PC-9 (cell line): ENCODE measurements around the gene ARV1. TPM values are rescaled to one million over a fixed set of nuclear protein-coding genes. Genes with fewer than 3 reads are reported as not detected.

Source experiments
- BruUV-seq: library from RNA; stranded (reverse); fragments of 400-500 nt; replicated peaks from 2 replicates; lab custom pipeline; 2021; lab: Mats Ljungman, UMichigan
- CTCF ChIA-PET: fragments of 300-600 bp; sonication (Branson Sonifier 250); formaldehyde crosslinking; loops from one replicate; lab custom pipeline; 2022; ENCODE audit warnings: antibody characterized with exemption; lab: Charles Lee
- POLR2A ChIA-PET: fragments of 300-600 bp; sonication (Branson Sonifier 250); formaldehyde crosslinking; loops from one replicate; lab custom pipeline; 2022; ENCODE audit warnings: antibody characterized with exemption; ENCODE audit not compliant: unreplicated experiment; lab: Charles Lee
- DNase-seq, 2 experiments: peaks; one replicate each; pipeline versions ENCODE4 v3.0.0 to v3.0.0-alpha.2; 2015 to 2022; ENCODE audit warnings: mixed read lengths in 1 of 2
- H2AFZ ChIP-seq: fragments of 200-600 bp; sonication (generic); 2 replicates; pipeline ENCODE4 v1.8.1; 2017; ENCODE audit warnings: antibody characterized with exemption
- H3F3A ChIP-seq: fragments of 200-600 bp; sonication (generic); 2 replicates; pipeline ENCODE4 v1.8.1; 2017; ENCODE audit warnings: antibody characterized with exemption, mild to moderate bottlenecking, low read depth; ENCODE audit not compliant: insufficient read depth
- H3K27ac ChIP-seq: fragments of 200-600 bp; sonication (generic); 2 replicates; pipeline ENCODE4 v1.6.1; 2016; ENCODE audit warnings: mixed run types
- H3K27me3 ChIP-seq: fragments of 200-600 bp; sonication (generic); 2 replicates; pipeline ENCODE4 v1.6.1; 2016; ENCODE audit warnings: low read depth, mixed run types; ENCODE audit not compliant: insufficient read depth
- H3K36me3 ChIP-seq: fragments of 200-600 bp; sonication (generic); 2 replicates; pipeline ENCODE4 v1.6.1; 2016; ENCODE audit warnings: low read depth, mixed run types
- H3K4me1 ChIP-seq: fragments of 200-600 bp; sonication (generic); replicated peaks from 2 replicates; pipeline ENCODE4 v1.6.1; 2016; ENCODE audit warnings: mixed run types; ENCODE audit not compliant: insufficient read depth
- H3K4me2 ChIP-seq: fragments of 200-600 bp; sonication (generic); 2 replicates; pipeline ENCODE4 v1.6.1; 2017; ENCODE audit warnings: mixed run types
- H3K4me3 ChIP-seq: fragments of 200-600 bp; sonication (generic); 2 replicates; pipeline ENCODE4 v1.6.1; 2016; ENCODE audit warnings: mixed run types
- H3K79me2 ChIP-seq: fragments of 200-600 bp; sonication (generic); 2 replicates; pipeline ENCODE4 v1.6.1; 2017; ENCODE audit warnings: low read depth, mixed run types
- H3K9me2 ChIP-seq: fragments of 200-600 bp; sonication (generic); 2 replicates; pipeline ENCODE4 v1.8.1; 2017; ENCODE audit warnings: mild to moderate bottlenecking; ENCODE audit not compliant: insufficient read depth
- H3K9me3 ChIP-seq: fragments of 200-600 bp; sonication (generic); 2 replicates; pipeline ENCODE4 v1.8.1; 2016; ENCODE audit warnings: low read depth; ENCODE audit not compliant: insufficient read depth
- H4K20me1 ChIP-seq: fragments of 200-600 bp; sonication (generic); 2 replicates; pipeline ENCODE4 v1.8.1; 2017; ENCODE audit not compliant: insufficient read depth
- EZH2 ChIP-seq: fragments of 200-600 bp; sonication (generic); IDR thresholded peaks from 2 replicates; pipeline ENCODE4 v1.8.0; 2017; ENCODE audit warnings: antibody characterized with exemption, low read depth
- intact Hi-C: fragments of 100-400 bp; cut with micrococcal nuclease; formaldehyde crosslinking; loops from one replicate; pipeline ENCODE4 v1.10.0; 2022; ENCODE audit not compliant: unreplicated experiment
- total RNA-seq: library from RNA; stranded (reverse); gene quantifications from 2 replicates; pipeline ENCODE4 v1.2.3, GENCODE V29; 2021
- TF ChIP-seq, protein P1 (sequence below): fragments of 200-600 bp; sonication (generic); conservative IDR thresholded peaks from 2 replicates; pipeline ENCODE4 v1.6.1; 2017; ENCODE audit warnings: mixed run types, antibody characterized with exemption, mild to moderate bottlenecking, moderate library complexity

The ARV1 gene
- total RNA-seq, 1 experiment from 2014 or later, result 12.0 TPM

DNA sequence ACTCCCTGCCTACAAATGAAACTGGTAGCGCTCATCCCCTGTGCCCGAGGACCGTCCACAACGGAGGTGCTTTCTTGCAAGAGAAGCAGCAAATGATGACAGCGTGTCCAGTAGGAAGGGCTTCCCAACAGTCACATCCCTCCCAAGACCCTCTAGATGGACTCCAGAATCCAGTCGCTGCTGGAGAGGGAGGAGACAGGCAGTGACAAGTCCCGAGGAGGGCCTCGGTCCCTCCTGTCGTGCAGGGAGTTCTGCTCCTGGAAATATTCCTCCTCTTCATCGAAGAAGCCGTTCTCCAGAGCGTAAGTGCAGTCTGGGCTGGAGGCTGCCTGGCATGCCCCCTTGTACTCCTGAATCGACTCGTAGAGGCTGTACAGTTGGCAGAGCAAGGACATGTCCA, 40.8 kb downstream of the ARV1 start:
- H3K79me2 ChIP-seq, result no peaks in the 10 kb centered on the region
- peak overlapping the region; percentile 15; the same call in 1 of the 2 replicates for H2AFZ ChIP-seq
- BruUV-seq, result no TSS peak
- no peaks in the 10 kb centered on the region for H3K9me3 ChIP-seq
- H3F3A ChIP-seq, result no peaks in the 10 kb centered on the region
- intact Hi-C loops, result no loop called here
- H3K27me3 ChIP-seq, result peaks cover 9% of the 10 kb centered on the region; the same call in 1 of the 2 replicates
- H3K4me2 ChIP-seq, result peak overlapping the region; percentile 66
- DNase-seq, result no peak
- H4K20me1 ChIP-seq, result no peaks in the 10 kb centered on the region
- peaks cover 5% of the 10 kb centered on the region; the same call in 1 of the 2 replicates for H3K4me1 ChIP-seq
- H3K36me3 ChIP-seq, result no peaks in the 10 kb centered on the region
- POLR2A ChIA-PET, result no interaction called here
- CTCF ChIA-PET, result no interaction called here
- no peaks in the 10 kb centered on the region for H3K9me2 ChIP-seq
- TF ChIP-seq, protein P1, sequence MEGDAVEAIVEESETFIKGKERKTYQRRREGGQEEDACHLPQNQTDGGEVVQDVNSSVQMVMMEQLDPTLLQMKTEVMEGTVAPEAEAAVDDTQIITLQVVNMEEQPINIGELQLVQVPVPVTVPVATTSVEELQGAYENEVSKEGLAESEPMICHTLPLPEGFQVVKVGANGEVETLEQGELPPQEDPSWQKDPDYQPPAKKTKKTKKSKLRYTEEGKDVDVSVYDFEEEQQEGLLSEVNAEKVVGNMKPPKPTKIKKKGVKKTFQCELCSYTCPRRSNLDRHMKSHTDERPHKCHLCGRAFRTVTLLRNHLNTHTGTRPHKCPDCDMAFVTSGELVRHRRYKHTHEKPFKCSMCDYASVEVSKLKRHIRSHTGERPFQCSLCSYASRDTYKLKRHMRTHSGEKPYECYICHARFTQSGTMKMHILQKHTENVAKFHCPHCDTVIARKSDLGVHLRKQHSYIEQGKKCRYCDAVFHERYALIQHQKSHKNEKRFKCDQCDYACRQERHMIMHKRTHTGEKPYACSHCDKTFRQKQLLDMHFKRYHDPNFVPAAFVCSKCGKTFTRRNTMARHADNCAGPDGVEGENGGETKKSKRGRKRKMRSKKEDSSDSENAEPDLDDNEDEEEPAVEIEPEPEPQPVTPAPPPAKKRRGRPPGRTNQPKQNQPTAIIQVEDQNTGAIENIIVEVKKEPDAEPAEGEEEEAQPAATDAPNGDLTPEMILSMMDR, result no peak
- TF ChIP-seq EZH2, result no peak
- H3K27ac ChIP-seq, result no peak overlapping the region
- peak overlapping the region; percentile 26; the same call in 1 of the 2 replicates for H3K4me3 ChIP-seq

DNA sequence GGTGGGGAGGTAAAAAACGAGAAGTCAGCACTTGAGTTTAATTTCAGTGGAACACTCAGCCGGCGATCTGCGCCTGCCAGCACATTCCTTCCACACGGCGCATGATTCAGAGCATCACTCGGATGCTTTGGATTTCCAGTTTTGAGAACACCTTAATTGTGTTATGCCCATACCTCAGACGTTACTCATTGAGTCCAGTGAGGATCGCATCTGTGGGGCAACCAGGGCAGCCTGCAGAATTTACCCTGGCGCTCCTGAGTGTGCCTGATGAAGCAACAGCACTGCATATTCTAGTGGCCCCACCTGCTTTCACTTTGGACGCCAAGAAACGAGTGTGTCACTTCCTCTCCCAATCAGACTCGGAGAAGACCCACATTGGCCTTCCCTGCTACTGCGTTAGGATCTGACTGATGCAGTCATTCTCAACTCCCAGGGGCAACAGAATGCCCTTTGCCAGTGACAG, 41.3 kb downstream of the ARV1 start:
- Histone ChIP-seq H3K4me2 (peak overlapping the region; percentile 66), H2AFZ (peak overlapping the region; percentile 15; the same call in 1 of the 2 replicates), H3K4me1 (peaks cover 5% of the 10 kb centered on the region; the same call in 1 of the 2 replicates), H3K36me3 (no peaks in the 10 kb centered on the region), H4K20me1 (no peaks in the 10 kb centered on the region), H3K27me3 (peaks cover 6% of the 10 kb centered on the region; the same call in 1 of the 2 replicates), H3K9me3 (no peaks in the 10 kb centered on the region), H3F3A (no peaks in the 10 kb centered on the region), H3K4me3 (peak overlapping the region; percentile 26; the same call in 1 of the 2 replicates), H3K9me2 (no peaks in the 10 kb centered on the region), H3K79me2 (no peaks in the 10 kb centered on the region), H3K27ac (no peak overlapping the region)
- ChIA-PET POLR2A (no interaction called here), CTCF (no interaction called here)
- intact Hi-C loops, result no loop called here
- no peak for TF ChIP-seq EZH2
- TF ChIP-seq, protein P1, result no peak
- DNase-seq, result peak in 1 of 2 experiments; percentile 68
- BruUV-seq, result no TSS peak

DNA sequence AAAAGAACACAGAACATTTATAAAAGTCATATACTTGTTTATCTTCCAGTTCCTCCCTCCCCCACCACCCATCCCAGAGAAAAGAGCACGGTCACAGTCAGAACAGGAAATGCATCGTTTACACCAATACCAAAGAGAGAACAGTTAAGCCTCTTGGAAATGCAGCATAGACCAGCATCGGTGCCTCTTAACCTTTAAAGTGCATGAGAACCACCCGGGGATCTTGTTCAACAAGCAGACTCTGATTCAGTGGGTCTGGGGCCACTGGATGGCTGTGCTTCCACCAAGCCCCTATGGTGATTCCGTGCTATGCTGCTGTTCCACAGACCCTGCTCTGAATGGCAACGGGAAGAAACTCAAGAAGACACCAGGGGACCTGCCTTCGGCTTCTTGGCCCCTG, 41.9 kb downstream of the ARV1 start:
- Histone ChIP-seq H3K4me2 (no peak overlapping the region), H3F3A (no peaks in the 10 kb centered on the region), H3K9me2 (no peaks in the 10 kb centered on the region), H3K79me2 (no peaks in the 10 kb centered on the region), H2AFZ (no peak overlapping the region), H4K20me1 (no peaks in the 10 kb centered on the region), H3K4me1 (peaks cover 5% of the 10 kb centered on the region; the same call in 1 of the 2 replicates), H3K27ac (no peak overlapping the region), H3K4me3 (no peak overlapping the region), H3K36me3 (no peaks in the 10 kb centered on the region), H3K27me3 (peaks cover 6% of the 10 kb centered on the region; the same call in 1 of the 2 replicates), H3K9me3 (no peaks in the 10 kb centered on the region)
- POLR2A ChIA-PET, result no interaction called here
- CTCF ChIA-PET, result no interaction called here
- intact Hi-C loops, result no loop called here
- TF ChIP-seq, protein P1, result no peak
- TF ChIP-seq EZH2, result no peak
- DNase-seq, result no peak
- BruUV-seq, result no TSS peak
